Measurements from ENCODE around the gene HSPB6.
"Not testable (repeated sequence)": the region's sequence is repeated elsewhere in the genome, so short reads cannot be mapped to it uniquely, and the experiment has no call there.

Gene HSPB6

DNA sequence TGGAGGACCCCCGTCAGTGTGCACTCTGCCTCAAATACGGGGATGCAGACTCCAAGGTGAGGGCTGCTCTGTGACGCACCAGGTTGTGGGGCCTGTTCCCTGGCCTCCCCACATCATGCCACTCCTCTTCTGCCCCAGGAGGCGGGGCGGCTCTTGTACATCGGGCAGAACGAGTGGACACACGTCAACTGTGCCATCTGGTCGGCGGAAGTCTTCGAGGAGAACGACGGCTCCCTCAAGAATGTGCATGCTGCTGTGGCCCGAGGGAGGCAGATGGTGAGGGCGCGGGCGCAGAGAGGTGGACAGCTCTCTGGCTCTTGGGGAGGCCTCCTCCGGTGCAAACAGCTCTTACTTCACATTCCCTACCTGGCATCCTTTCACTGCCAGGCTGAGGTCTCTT is 27.8 kb downstream of the HSPB6 start:
- DNase-seq, result no peak

- no peak for DNase-seq
Measured at GRCh38 chr19:35727956-35728706, 28.7 kb downstream of the HSPB6 start.

DNA sequence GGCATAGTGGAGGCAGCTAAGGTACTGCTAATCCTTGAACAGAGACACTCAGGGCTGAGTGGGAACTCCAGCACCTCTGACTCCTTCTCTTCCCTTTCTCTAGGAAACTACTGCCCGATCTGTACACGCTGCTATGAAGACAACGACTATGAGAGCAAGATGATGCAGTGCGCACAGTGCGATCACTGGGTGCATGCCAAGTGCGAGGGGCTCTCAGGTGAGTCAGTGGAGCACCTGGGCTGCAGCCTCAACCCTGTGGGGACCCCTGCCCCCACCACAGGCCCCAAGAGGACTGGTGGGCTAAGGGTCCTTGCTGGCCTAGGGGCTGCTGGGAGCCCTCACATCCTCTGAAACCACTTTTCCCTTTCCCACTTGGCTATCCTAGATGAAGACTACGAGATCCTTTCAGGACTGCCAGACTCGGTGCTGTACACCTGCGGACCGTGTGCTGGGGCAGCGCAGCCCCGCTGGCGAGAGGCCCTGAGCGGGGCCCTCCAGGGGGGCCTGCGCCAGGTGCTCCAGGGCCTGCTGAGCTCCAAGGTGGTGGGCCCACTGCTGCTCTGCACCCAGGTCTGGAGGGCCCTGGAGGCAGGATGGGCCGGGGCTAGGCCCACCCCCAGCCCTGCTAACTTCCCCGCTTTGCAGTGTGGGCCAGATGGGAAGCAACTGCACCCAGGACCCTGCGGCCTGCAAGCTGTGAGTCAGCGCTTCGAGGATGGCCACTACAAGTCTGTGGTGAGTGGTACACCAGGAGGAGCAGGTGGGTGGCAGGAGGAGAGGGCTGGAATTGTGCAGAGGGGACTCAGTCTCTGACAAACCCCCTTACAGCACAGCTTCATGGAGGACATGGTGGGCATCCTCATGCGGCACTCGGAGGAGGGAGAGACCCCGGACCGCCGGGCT is 29.5 kb downstream of the HSPB6 start:
- no peak for DNase-seq

GRCh38 chr19:35725216-35725861 is 31.5 kb downstream of the HSPB6 start:
- no peak for DNase-seq

GRCh38 chr19:35724560-35724959 is 32.3 kb downstream of the HSPB6 start:
- DNase-seq, result no peak

GRCh38 chr19:35724132-35724531 is 32.7 kb downstream of the HSPB6 start:
- not testable (repeated sequence) for DNase-seq

- no peak for DNase-seq
Measured at GRCh38 chr19:35723671-35724070, 33.2 kb downstream of the HSPB6 start.

- DNase-seq, result no peak
Measured at GRCh38 chr19:35722897-35723296, 33.9 kb downstream of the HSPB6 start.

DNA sequence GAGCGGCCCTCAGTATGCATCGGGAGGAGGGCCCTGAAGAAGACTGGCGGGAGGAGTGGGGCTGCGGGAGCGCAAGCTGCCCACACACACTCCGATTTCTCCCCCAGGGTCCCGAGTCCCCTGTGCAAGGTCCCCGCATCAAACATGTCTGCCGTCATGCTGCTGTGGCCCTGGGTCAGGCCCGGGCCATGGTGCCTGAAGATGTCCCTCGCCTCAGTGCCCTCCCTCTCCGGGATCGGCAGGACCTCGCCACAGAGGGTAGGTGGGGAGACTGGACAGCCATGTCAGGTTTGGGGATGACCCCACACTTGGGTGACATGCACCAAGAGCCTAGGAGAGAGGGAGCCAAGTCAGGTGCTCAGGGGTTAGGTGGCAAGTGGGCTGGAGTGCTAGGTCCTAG is 34.4 kb downstream of the HSPB6 start:
- no peak for DNase-seq

GRCh38 chr19:35721374-35721773 is 35.5 kb downstream of the HSPB6 start:
- DNase-seq, result no peak

GRCh38 chr19:35720648-35721047 is 36.2 kb downstream of the HSPB6 start:
- DNase-seq, result no peak

DNA sequence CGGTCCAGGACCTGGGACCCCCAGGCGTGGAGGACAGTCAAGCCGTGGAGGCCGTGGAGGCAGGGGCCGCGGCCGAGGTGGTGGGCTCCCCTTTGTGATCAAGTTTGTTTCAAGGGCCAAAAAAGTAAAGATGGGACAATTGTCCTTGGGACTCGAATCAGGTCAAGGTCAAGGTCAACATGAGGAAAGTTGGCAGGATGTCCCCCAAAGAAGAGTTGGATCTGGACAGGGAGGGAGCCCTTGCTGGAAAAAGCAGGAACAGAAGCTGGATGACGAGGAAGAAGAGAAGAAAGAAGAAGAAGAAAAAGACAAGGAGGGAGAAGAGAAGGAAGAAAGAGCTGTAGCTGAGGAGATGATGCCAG is 36.7 kb downstream of the HSPB6 start:
- no peak for DNase-seq

GRCh38 chr19:35719402-35720162 is 37.2 kb downstream of the HSPB6 start:
- DNase-seq, result no peak

- DNase-seq, result peak; percentile 42
Measured at GRCh38 chr19:35718345-35719041, 38.3 kb downstream of the HSPB6 start.

DNA sequence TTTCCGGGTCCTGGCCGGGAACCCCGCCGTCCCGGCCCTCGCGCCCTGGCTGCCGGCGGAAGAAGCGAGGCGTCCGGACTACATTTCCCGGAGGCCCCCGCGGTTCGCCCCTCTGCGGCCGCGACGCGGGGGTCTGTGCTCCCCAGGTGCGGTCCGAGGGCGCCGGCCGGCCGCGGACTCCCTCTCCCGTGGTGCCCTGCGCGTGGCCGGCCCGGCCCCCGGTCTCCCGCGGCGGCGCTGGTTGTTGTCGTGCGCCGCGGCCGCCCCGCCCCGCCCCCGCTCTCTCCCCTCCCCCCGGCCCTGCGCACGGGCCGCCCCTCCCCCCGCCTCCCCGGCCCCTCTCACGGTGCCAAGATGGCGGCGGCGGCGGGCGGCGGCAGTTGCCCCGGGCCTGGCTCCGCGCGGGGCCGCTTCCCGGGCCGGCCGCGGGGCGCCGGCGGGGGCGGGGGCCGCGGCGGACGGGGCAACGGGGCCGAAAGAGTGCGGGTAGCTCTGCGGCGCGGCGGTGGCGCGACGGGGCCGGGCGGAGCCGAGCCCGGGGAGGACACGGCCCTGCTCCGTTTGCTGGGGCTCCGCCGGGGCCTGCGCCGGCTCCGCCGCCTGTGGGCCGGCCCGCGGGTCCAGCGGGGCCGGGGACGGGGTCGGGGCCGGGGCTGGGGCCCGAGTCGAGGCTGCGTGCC is 39.0 kb downstream of the HSPB6 start, which contains the start of gene KMT2B:
Gene KMT2B (plus strand): TSS at position 339 of the 680 bp plus-strand sequence. CDS start 16 bp downstream, at position 355.
- no peak for DNase-seq

DNA sequence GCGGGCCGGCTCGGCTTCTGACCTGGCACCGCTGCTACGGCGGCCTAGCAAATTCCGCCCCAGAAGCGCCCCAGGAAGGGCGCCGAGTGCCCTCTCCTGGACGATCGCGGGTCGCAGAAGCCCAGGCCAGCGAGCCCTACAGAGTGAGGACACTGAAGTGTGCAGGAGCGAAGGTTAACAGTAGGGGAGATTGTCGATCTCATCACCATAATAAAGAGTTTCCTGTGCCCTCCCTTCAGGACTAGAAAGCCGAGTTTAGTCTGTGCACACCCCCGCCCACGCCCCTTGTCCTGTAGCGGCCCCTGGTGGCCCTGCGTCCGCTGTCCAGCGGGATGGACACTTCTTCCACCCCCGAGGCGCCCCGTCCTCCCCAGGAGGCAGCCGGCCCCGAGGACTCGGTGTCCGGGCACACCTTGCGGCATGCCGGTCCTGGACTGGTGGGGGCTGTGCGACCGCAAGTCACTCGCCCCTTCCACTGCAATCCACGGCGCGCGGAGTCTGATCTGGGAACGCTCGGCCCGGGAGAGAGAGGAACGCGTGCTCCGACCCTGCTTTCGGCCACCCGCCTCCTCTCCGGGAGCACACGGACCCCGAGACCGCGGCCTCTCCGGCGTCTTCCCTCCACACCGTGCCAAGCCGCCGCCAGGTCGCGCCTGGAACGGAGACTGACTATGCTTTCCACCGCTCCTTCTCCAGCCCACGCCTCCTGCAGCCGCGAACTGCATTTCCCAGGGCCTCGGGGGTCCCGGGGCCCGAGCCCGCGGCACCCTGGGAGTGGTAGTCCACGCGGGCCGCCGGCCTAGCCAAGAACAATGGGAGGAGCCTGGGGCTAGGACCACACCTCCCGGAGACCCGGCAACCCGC is 39.8 kb downstream of the HSPB6 start:
- peak; percentile 98 for DNase-seq

DNA sequence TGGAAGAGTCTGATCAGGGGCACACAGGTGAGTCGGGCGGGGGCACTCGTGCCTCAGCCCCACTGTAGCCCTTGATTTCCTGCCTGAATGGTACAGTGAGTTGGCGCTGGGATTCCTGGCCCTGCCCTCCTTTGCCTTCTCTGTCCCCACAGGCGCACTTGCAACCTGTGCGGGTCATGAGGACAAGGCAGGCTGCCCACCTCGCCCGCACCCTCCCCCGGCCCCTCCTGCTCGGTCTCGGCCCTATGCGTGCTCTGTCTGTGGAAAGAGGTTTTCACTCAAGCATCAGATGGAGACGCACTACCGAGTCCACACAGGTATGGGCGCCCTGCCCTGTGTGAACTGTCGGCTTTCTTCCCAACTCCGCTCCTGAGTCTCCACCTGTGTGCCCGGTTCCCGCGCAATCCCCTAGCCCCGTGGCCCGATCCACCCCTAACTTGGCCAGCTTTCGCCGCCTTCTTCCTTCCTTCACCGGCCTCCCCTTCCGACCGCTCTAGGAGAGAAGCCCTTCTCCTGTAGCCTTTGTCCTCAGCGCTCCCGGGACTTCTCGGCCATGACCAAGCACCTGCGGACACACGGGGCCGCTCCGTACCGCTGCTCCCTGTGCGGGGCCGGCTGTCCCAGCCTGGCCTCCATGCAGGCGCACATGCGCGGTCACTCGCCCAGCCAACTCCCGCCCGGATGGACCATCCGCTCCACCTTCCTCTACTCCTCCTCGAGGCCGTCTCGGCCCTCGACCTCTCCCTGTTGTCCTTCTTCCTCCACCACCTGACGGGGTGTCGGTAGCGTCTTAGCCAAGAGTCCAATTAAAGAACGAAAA is 40.6 kb downstream of the HSPB6 start:
- no peak for DNase-seq

GRCh38 chr19:35715355-35715809 is 41.4 kb downstream of the HSPB6 start:
- no peak for DNase-seq

DNA sequence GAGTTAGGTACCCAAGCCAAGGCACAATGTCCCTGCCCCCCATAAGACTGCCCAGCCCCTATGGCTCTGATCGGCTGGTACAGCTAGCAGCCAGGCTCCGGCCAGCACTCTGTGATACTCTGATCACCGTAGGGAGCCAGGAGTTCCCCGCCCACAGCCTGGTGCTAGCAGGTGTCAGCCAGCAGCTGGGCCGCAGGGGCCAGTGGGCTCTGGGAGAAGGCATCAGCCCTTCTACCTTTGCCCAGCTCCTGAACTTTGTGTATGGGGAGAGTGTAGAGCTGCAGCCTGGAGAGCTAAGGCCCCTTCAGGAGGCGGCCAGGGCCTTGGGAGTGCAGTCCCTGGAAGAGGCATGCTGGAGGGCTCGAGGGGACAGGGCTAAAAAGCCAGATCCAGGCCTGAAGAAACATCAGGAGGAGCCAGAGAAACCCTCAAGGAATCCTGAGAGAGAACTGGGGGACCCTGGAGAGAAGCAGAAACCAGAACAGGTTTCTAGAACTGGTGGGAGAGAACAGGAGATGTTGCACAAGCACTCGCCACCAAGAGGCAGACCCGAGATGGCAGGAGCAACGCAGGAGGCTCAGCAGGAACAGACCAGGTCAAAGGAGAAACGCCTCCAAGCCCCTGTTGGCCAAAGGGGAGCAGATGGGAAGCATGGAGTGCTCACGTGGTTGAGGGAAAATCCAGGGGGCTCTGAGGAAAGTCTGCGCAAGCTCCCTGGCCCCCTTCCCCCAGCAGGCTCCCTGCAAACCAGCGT is 42.1 kb downstream of the HSPB6 start:
- DNase-seq, result no peak

All from central memory CD4-positive, alpha-beta T cell (primary cell).